Measurements from ENCODE around the gene BIN1. TPM values are rescaled to one million over a fixed set of nuclear protein-coding genes. Genes with fewer than 3 reads are reported as not detected.

Gene BIN1
- total RNA-seq, 4 donors from 2014 or later: 41.5 to 112 (median 57.8) TPM

DNA sequence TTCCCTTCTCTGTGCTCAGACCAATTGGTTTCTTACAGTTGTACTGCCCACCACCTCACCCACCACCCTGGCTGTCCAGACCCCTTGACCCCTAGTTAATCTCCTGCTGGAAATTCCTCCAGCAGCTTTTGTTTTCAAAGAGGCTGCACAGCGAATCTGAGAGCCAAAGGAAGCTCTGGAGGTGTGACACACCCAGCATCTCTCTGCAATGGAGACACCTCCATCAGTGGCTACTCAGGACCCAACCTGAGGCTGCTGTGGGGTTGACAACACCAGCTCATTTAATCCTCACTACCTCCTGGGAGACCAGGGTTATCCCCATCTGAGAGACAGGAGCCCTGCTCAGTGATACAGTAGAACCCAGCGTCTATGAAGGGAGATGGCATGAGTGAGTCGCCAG lies 86.4 kb downstream of the BIN1 start:
- Histone ChIP-seq H3K4me3 (no peak overlapping the region), H3K27me3 (no peaks in the 10 kb centered on the region), H3K27ac (no peak overlapping the region), H3K4me1 (no peaks in the 10 kb centered on the region), H3K36me3 (no peaks in the 10 kb centered on the region), H3K9me3 (no peaks in the 10 kb centered on the region)
- intact Hi-C loops (cut with DNase I; ENCODE audit: low total_unique reads): no loop called here
- DNase-seq: no peak
- no peak for TF ChIP-seq POLR2A (IDR thresholded peaks at IDR 0.05)
- TF ChIP-seq, protein P1, sequence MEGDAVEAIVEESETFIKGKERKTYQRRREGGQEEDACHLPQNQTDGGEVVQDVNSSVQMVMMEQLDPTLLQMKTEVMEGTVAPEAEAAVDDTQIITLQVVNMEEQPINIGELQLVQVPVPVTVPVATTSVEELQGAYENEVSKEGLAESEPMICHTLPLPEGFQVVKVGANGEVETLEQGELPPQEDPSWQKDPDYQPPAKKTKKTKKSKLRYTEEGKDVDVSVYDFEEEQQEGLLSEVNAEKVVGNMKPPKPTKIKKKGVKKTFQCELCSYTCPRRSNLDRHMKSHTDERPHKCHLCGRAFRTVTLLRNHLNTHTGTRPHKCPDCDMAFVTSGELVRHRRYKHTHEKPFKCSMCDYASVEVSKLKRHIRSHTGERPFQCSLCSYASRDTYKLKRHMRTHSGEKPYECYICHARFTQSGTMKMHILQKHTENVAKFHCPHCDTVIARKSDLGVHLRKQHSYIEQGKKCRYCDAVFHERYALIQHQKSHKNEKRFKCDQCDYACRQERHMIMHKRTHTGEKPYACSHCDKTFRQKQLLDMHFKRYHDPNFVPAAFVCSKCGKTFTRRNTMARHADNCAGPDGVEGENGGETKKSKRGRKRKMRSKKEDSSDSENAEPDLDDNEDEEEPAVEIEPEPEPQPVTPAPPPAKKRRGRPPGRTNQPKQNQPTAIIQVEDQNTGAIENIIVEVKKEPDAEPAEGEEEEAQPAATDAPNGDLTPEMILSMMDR (IDR thresholded peaks at IDR 0.05): no peak

DNA sequence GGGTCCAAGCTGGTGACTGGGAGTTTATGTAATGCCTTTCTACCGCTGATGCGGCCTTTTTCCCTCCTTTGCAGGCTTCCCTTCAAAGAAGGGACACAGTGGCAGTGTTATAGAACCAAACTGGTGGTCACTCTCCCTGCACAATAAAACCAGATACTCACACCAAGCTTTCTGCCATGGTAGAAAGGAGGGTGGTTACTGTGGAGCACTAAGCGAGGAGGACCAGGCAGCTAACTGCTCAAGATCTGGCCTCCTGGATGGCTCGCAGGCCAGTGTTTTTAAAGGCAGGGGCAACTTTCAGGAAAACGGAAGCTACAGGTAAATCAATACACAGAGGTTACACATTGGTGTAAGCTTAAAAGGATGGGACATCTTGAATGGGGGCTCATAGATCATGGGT lies 89.4 kb downstream of the BIN1 start:
- no peak overlapping the region for H3K27ac ChIP-seq
- no peaks in the 10 kb centered on the region for H3K4me1 ChIP-seq
- H3K36me3 ChIP-seq: no peaks in the 10 kb centered on the region
- no peak overlapping the region for H3K4me3 ChIP-seq
- H3K27me3 ChIP-seq: no peaks in the 10 kb centered on the region
- DNase-seq: no peak
- no peaks in the 10 kb centered on the region for H3K9me3 ChIP-seq
- intact Hi-C loops (cut with DNase I; ENCODE audit: low total_unique reads): no loop called here
- TF ChIP-seq POLR2A (IDR thresholded peaks at IDR 0.05): no peak
- TF ChIP-seq, protein P1 (IDR thresholded peaks at IDR 0.05): no peak

DNA sequence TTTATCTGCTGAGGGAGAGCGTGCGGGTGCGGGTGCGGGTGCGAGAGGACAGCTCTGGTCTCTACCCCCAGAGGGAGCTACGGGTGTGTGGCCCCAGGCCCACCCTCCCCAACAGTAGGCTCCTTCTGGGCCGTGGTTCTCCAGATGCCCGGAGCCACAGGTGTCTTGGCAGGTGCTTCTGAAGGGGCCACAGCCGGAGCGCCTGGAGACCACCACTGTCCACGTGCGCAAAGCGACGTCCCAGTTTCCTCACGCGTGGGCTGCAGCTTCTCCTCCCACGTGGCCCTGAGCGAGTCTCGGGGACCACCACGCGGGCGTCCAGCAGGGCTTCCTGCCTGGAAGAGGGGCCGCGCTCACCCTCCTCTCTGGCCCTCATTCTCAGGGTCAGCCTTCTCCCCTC lies 90.6 kb downstream of the BIN1 start:
- intact Hi-C loops (cut with DNase I; ENCODE audit: low total_unique reads): no loop called here
- H3K27ac ChIP-seq: no peak overlapping the region
- DNase-seq: no peak
- no peaks in the 10 kb centered on the region for H3K27me3 ChIP-seq
- H3K9me3 ChIP-seq: no peaks in the 10 kb centered on the region
- H3K36me3 ChIP-seq: no peaks in the 10 kb centered on the region
- no peak overlapping the region for H3K4me3 ChIP-seq
- no peak for TF ChIP-seq POLR2A (IDR thresholded peaks at IDR 0.05)
- TF ChIP-seq, protein P1 (IDR thresholded peaks at IDR 0.05): no peak
- no peaks in the 10 kb centered on the region for H3K4me1 ChIP-seq

GRCh38 chr2:127015106-127015910 lies 91.6 kb downstream of the BIN1 start:
- no peak overlapping the region for H3K4me3 ChIP-seq
- H3K36me3 ChIP-seq: no peaks in the 10 kb centered on the region
- H3K27ac ChIP-seq: no peak overlapping the region
- H3K4me1 ChIP-seq: no peaks in the 10 kb centered on the region
- intact Hi-C loops (cut with DNase I; ENCODE audit: low total_unique reads): no loop called here
- TF ChIP-seq, protein P1 (IDR thresholded peaks at IDR 0.05): no peak
- no peak for TF ChIP-seq POLR2A (IDR thresholded peaks at IDR 0.05)
- H3K27me3 ChIP-seq: no peaks in the 10 kb centered on the region
- no peak for DNase-seq
- H3K9me3 ChIP-seq: no peaks in the 10 kb centered on the region

GRCh38 chr2:127014630-127015029 lies 92.3 kb downstream of the BIN1 start:
- no peaks in the 10 kb centered on the region for H3K36me3 ChIP-seq
- no peaks in the 10 kb centered on the region for H3K27me3 ChIP-seq
- intact Hi-C loops (cut with DNase I; ENCODE audit: low total_unique reads): no loop called here
- H3K27ac ChIP-seq: no peak overlapping the region
- DNase-seq: no peak
- no peak overlapping the region for H3K4me3 ChIP-seq
- TF ChIP-seq, protein P1 (IDR thresholded peaks at IDR 0.05): no peak
- H3K9me3 ChIP-seq: no peaks in the 10 kb centered on the region
- no peaks in the 10 kb centered on the region for H3K4me1 ChIP-seq
